GM13977 (cell line): ENCODE data around the gene HYI.
"Not testable (repeated sequence)": the region's sequence is repeated elsewhere in the genome, so short reads cannot be mapped to it uniquely, and the experiment has no call there.

Source experiments
- DNase-seq: peaks from one replicate; pipeline ENCODE4 v3.0.0; 2012; ENCODE audit warnings: low spot score
- CTCF ChIP-seq: IDR thresholded peaks from 2 replicates; pipeline ENCODE4 v1.5.1; 2012; ENCODE audit warnings: mild to moderate bottlenecking, control low read depth; ENCODE audit not compliant: insufficient read depth; ENCODE audit errors: extremely low read depth, missing control alignments
- in situ Hi-C: fragments of 300-500 bp; cut with MboI; formaldehyde crosslinking; loops from one replicate; pipeline ENCODE4 v1.12.0; 2022; ENCODE audit warnings: low sequenced_read_pairs, low pct_unique_long_range_greater_than_20kb, mixed read lengths, inconsistent platforms; ENCODE audit not compliant: unreplicated experiment

The HYI gene

GRCh38 chr1:43491061-43491460 lies 37.3 kb upstream of the HYI start:
- no peak for TF ChIP-seq CTCF
- in situ Hi-C loops = no loop called here
- no peak for DNase-seq

DNA sequence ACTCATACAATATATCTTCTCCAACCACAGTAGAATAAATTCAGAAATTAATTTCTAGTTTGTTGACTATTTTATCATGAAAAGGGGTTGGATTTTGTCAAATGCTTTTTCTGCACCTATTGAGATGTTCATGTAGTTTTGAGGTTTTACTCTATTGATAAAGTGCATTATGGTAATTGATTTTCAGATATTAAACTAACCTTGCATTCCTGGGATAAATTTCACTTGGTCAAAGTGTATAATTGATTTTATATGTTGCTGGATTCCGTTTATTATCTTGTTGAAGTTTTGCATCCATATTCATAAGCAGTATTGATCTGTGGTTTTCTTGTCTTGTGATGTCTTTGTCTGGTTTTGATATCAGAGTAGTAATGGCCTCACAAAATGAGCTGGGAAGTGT lies 34.4 kb upstream of the HYI start:
- no peak for DNase-seq
- in situ Hi-C loops = no loop called here
- TF ChIP-seq CTCF = no peak

- DNase-seq = no peak
- in situ Hi-C loops = no loop called here
- no peak for TF ChIP-seq CTCF
Observed at GRCh38 chr1:43484367-43484766, 30.6 kb upstream of the HYI start.

DNA sequence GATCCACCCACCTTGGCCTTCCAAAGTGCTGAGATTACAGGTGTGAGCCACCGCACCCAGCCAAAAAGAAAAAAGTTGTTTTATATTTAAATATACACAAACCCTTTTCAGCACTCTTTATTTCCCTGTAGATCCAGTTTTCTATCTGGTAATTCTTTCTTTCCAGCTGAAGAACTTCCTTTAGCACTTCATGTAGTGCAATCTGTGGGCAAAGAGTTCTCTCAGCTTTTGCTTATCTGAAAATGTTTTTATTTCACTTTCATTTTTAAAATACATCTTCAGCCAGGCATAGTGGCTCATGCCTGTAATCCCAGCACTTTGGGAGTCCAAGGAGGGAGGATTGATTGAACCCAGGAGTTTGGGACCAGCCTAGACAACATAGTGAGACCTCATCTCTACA lies 28.5 kb upstream of the HYI start:
- no peak for TF ChIP-seq CTCF
- in situ Hi-C loops = no loop called here
- no peak for DNase-seq

DNA sequence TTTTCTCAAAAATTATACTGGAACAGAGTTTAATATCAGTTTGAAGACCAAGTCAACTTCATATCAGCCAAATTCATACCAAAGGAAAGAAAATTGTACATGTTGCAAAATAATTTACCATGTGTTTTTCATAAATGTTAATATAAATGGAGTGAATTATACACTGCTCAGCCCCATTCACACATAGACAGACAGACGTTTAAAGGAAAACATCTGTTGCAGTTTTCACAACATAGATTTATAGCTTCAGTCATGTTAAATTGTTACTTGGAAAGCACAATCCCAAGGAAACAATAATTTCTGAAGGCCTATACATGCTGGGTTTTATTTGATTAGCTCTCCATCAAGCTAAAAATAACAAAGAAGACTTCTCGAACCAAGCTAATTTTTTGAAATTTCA lies 27.8 kb upstream of the HYI start:
- DNase-seq = no peak
- in situ Hi-C loops = no loop called here
- TF ChIP-seq CTCF = no peak

DNA sequence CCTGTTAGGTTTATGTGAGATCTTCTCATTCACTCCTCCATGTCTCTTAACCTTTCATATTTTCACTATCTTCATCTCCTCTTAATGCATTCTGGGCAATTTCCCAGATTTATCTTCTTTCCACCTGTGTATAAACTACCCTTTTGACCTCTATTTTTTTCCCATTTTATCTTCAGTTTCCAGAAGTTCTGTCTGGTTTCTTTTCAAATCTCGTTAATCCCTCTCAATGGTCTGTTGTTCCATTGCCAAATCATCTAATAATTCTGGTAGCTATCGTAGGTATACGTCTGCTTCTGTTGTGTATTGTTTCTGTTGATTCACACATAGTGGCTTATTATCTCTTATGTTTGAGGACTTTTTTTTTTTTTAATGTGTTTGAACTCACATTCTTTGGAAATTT lies 25.7 kb upstream of the HYI start:
- DNase-seq = no peak
- in situ Hi-C loops = no loop called here
- TF ChIP-seq CTCF = no peak

- DNase-seq = no peak
- in situ Hi-C loops = no loop called here
Observed at GRCh38 chr1:43477716-43478115, 24.0 kb upstream of the HYI start.

DNA sequence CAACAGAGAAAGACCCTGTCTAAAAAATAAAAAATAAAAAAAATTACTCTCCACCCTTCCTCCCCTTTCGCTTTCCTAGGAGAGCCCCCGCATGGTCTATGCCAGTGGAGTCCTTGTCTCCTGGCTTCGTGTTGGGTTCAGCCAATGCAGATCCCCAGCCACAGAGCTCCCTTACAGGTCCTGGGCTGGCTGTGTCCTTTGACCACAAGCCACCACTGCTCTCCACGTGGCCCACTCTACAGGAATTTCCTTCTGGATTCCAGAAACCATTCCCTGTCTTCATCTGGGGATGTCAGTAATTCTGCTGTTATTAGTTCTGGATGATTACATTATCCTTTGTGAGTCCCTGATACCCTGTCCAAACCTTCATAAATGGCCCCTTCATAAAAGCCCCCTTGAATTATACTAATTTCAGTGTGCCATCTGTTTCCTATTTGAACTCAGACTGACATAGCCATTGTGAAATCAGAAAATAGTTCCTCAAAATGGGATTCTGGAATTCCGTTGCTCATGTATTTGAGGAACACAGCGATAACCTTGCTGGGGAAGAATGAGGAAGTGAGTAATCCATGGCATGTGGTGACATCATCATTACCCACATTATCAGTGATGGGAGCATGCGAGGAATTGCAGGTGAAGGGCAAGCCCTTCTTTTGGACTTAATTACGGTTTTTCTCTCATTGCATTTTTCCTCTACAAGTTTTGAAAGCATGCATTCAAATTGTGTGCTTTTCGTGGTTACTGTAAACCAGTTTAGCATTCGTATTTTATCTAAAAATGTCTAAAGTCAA lies 22.1 kb upstream of the HYI start:
- DNase-seq, in situ Hi-C loops: not testable (repeated sequence)

More at GRCh38 chr1:43477716-43478115, 24.0 kb upstream of the HYI start:
- TF ChIP-seq CTCF = no peak
